Lower leg skin (tissue), 3 donors: ENCODE data around the gene GJC1.

Source experiments
- POLR2A ChIP-seq, 2 donors: fragments of 450-650 bp; IDR thresholded peaks; one replicate each; pipeline ENCODE4 v1.6.1; 2016 to 2017; ENCODE audit warnings: antibody characterized with exemption in 2 of 2, mild to moderate bottlenecking in 1 of 2, moderate library complexity in 1 of 2
- TF ChIP-seq, protein P1 (sequence below), 3 donors: fragments of 450-650 bp; IDR thresholded peaks; one replicate each; pipeline ENCODE4 v1.5.1; 2016; ENCODE audit warnings: antibody characterized with exemption in 3 of 3, mild to moderate bottlenecking in 3 of 3, moderate library complexity in 2 of 3

DNA sequence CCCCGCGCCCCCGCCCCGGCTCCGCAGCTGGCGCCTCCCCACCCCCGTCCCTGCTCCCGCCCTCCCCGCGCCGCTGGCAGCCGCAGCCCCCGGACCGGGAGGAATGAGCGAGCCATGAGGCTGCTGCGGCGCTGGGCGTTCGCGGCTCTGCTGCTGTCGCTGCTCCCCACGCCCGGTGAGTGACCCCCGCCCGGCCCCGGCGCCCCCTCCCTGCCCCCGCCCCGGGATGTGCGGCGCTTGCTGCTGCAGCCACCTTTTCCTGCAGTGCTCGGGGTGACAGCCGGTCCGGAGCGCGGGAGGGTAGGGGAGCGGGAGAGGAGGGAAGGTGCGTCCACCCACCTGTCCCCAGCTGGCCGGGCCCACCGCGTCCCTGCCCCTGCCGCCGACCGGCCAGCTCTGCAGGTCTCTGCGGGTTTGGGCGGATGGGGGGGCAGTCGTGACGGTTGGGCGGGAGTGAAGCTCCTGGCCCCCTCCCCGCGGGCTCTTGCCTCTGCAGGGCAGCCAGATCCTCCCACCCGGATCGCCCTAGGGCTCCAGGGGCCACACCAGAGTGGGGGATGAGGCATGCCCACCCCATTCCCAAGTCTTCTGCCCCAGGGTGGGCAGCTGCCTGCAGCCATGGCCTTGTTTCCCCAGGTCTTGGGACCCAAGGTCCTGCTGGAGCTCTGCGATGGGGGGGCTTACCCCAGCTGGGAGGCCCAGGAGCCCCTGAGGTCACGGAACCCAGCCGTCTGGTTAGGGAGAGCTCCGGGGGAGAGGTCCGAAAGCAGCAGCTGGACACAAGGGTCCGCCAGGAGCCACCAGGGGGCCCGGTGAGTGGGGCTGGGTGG, 70.8 kb downstream of the GJC1 start:
- no peak for TF ChIP-seq POLR2A (IDR thresholded peaks at IDR 0.05)
- TF ChIP-seq, protein P1, sequence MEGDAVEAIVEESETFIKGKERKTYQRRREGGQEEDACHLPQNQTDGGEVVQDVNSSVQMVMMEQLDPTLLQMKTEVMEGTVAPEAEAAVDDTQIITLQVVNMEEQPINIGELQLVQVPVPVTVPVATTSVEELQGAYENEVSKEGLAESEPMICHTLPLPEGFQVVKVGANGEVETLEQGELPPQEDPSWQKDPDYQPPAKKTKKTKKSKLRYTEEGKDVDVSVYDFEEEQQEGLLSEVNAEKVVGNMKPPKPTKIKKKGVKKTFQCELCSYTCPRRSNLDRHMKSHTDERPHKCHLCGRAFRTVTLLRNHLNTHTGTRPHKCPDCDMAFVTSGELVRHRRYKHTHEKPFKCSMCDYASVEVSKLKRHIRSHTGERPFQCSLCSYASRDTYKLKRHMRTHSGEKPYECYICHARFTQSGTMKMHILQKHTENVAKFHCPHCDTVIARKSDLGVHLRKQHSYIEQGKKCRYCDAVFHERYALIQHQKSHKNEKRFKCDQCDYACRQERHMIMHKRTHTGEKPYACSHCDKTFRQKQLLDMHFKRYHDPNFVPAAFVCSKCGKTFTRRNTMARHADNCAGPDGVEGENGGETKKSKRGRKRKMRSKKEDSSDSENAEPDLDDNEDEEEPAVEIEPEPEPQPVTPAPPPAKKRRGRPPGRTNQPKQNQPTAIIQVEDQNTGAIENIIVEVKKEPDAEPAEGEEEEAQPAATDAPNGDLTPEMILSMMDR (IDR thresholded peaks at IDR 0.05): no peak
